Spinal cord (tissue), 10 donors: ENCODE data around the gene NLRP5. TPM values are rescaled to one million over a fixed set of nuclear protein-coding genes. Genes with fewer than 3 reads are reported as not detected.
"Not testable (repeated sequence)": the region's sequence is repeated elsewhere in the genome, so short reads cannot be mapped to it uniquely, and the experiment has no call there.

ENCODE experiments used
- DNase-seq, 6 donors: peaks; one replicate each; pipeline versions ENCODE4 v3.0.0 to v3.0.0-alpha.2; 2013 to 2015; ENCODE audit warnings: low spot score in 6 of 6, low read depth in 4 of 6
- H3K27ac ChIP-seq: one replicate; pipeline ENCODE4 v1.5.1; 2013; ENCODE audit warnings: low read depth, low read length, control low read depth
- H3K27me3 ChIP-seq: one replicate; pipeline ENCODE4 v1.6.1; 2013; ENCODE audit warnings: low read length; ENCODE audit not compliant: control insufficient read depth, insufficient read depth
- H3K36me3 ChIP-seq: one replicate; pipeline ENCODE4 v1.6.1; 2013; ENCODE audit warnings: low read length; ENCODE audit not compliant: control insufficient read depth, insufficient read depth
- H3K4me1 ChIP-seq: one replicate; pipeline ENCODE4 v1.6.1; 2013; ENCODE audit warnings: low read length; ENCODE audit not compliant: control insufficient read depth, insufficient read depth
- H3K4me3 ChIP-seq: one replicate; pipeline ENCODE4 v1.5.1; 2013; ENCODE audit warnings: low read depth, low read length, control low read depth
- H3K9me3 ChIP-seq: one replicate; pipeline ENCODE4 v1.6.1; 2013; ENCODE audit warnings: low read length; ENCODE audit not compliant: control insufficient read depth, insufficient read depth
- WGBS: methylation state at CpG from one replicate; pipeline ENCODE4 v1.1.5; 2013; ENCODE audit warnings: missing lambda C conversion rate; ENCODE audit not compliant: insufficient coverage; 5-methylcytosine and 5-hydroxymethylcytosine counted together
- long read RNA-seq, 4 donors: transcript quantifications; one replicate each; lab custom pipeline, GENCODE V29; 2026
- polyA plus RNA-seq, 2 donors: library from polyadenylated mRNA; unstranded; fragments of 120-200 nt; gene quantifications; one replicate each; pipeline ENCODE4 v1.2.1, GENCODE V29; 2013; ENCODE audit not compliant: insufficient read length in 2 of 2
- total RNA-seq, 2 donors: library from RNA; depleted of rRNA in 1 of 2; stranded (reverse); fragments of 120-200 nt in 1 of 2; fragments of >200 nt in 1 of 2; gene quantifications; one replicate each; pipeline versions ENCODE4 v1.2.3 to v1.2.4, GENCODE V29; 2013 to 2014
- donor health status: healthy.

The NLRP5 gene
- not detected for total RNA-seq
- polyA plus RNA-seq, result not detected
- long read RNA-seq, donor 1, result 0 reads
- long read RNA-seq, donor 2, result 0 reads
- long read RNA-seq, donor 3, result 0 reads
- long read RNA-seq, donor 4, result 0 reads

DNA sequence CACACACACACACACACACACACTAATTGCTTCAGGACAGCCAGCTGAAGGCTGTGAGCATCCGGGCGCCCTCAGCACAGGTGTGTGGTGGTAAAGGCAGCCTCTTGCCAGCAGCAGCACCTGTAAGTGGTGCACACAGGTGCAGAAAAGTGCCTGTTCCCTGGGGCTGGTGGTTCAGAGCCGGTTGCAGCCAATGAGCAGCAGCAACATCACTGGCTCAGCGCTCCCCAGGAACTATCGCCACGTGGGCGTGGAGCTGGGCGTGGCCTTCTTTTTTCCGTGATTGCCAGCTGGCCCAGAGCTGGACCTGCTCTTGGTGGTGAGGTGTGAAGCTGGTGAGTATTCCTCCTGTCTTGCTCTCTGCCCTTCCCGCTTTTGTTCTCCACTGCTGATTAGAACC lies at the start of gene NLRP5:
NLRP5 (plus strand) TSS at position 289 of the 400 bp plus-strand sequence.
- 40% methylated on average over 8 of the region's 10 CpGs for WGBS
- DNase-seq, result no peak
- Histone ChIP-seq H3K27me3 (no peaks in the 10 kb centered on the region), H3K27ac (no peak within 1 kb of the TSS), H3K36me3 (no peaks in the 10 kb centered on the region), H3K4me1 (no peaks in the 10 kb centered on the region), H3K9me3 (peaks cover 1% of the 10 kb centered on the region), H3K4me3 (no peak within 1 kb of the TSS)

DNA sequence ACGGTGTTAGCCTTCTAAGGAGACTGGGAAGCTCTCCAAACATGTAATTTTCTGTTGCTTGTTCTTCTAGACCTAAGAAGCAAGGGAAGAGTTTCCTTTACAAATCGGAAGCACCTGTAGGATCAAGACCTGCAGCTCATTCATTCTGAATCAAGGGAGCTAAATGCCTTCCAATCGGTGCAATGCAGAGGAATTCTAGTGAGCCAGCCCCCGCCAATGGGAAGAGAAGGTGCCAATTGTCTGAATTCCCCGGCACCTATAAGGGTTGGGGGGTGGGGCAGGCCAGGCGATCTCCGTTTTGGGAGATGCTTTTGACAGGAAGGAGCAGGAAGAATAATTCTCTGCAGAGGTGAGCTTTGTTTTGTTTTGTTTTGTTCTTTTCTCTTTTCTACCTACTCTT lies 47.4 kb upstream of the NLRP5 start:
- no peaks in the 10 kb centered on the region for H3K36me3 ChIP-seq
- no peaks in the 10 kb centered on the region for H3K4me1 ChIP-seq
- H3K27me3 ChIP-seq, result no peaks in the 10 kb centered on the region
- H3K9me3 ChIP-seq, result no peaks in the 10 kb centered on the region
- H3K4me3 ChIP-seq, result no peak overlapping the region
- WGBS, result 64% methylated on average over 5 of the region's 7 CpGs
- no peak overlapping the region for H3K27ac ChIP-seq
- no peak for DNase-seq

DNA sequence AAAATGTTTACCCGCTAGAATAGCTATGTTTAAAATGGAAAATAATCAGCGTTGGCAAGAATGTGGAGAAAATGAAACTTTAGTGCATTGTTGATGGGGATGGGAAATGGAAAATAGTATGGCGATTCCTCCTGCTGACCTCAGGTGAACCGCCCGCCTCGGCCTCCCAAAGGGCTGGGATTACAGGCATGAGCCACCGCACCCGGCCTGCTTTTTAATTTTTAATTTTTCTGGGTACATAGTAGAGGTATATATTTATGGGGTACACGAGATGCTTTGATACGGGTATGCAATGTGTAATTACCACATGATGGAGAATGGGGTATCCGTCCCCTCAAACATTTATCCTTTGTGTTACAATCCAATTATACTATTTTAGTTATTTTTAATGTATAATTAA lies 46.3 kb upstream of the NLRP5 start:
- no peaks in the 10 kb centered on the region for H3K36me3 ChIP-seq
- DNase-seq, result no peak
- H3K9me3 ChIP-seq, result no peaks in the 10 kb centered on the region
- no peak overlapping the region for H3K4me3 ChIP-seq
- no peaks in the 10 kb centered on the region for H3K4me1 ChIP-seq
- H3K27me3 ChIP-seq, result no peaks in the 10 kb centered on the region
- no peak overlapping the region for H3K27ac ChIP-seq
- 97% methylated on average over 7 of the region's 11 CpGs for WGBS

DNA sequence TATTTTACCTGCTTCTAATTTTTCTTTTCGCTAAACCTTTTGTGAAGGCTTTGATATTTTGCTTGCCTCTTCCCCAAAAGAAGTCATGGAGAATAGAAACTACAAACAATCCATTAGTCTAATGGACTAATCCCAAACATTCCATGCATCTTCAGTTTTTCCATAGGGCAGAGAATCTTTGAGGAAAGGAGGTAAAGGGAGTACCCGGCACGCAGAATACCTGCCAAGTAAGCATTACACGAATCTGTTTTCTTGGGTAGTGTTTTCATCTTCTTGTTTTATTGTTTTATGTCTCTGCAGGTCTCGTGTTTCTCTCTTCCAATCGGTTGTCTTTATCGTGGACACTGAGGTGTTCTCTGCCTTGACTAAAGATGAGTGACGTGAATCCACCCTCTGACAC lies 39.0 kb upstream of the NLRP5 start, which contains the start of gene NLRP8:
NLRP8 (plus strand) TSS at position 301 of the 400 bp plus-strand sequence.
- Histone ChIP-seq H3K4me3 (no peak within 1 kb of the TSS), H3K9me3 (peaks cover 9% of the 10 kb centered on the region), H3K27ac (no peak within 1 kb of the TSS), H3K36me3 (no peaks in the 10 kb centered on the region), H3K27me3 (no peaks in the 10 kb centered on the region), H3K4me1 (no peaks in the 10 kb centered on the region)
- WGBS, result 74% methylated on average over 5 of the region's 8 CpGs
- no peak for DNase-seq

GRCh38 chr19:55950566-55950965 lies 36.0 kb upstream of the NLRP5 start:
- H3K4me1 ChIP-seq, DNase-seq, H3K27ac ChIP-seq, H3K9me3 ChIP-seq, H3K4me3 ChIP-seq, H3K36me3 ChIP-seq, H3K27me3 ChIP-seq: not testable (repeated sequence)
- WGBS, result 90% methylated on average over 18 of the region's 19 CpGs

DNA sequence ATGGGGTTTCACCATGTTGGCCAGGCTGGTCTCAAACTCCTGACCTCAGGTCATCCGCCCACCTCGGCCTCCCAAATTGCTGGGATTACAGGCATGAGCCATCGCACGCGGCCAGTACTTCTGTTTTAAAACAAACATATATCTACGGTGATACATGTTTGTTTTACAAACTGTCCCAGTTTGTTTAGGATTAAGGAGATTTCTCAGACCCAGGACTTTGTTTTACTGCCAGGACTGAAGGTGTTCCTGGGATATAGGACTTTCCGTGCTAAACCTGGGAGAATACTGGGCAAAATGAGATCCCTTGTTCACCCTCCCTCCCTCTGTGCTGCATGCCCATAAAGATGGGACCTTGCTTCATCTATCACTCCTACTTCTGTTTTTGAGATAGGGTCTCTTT lies 30.1 kb upstream of the NLRP5 start:
- WGBS, result no CpG with 5 or more reads among the region's 7 CpGs
- no peaks in the 10 kb centered on the region for H3K27me3 ChIP-seq
- H3K9me3 ChIP-seq, result peaks cover 4% of the 10 kb centered on the region
- H3K36me3 ChIP-seq, result no peaks in the 10 kb centered on the region
- no peaks in the 10 kb centered on the region for H3K4me1 ChIP-seq
- DNase-seq, result no peak
- no peak overlapping the region for H3K4me3 ChIP-seq
- H3K27ac ChIP-seq, result no peak overlapping the region

DNA sequence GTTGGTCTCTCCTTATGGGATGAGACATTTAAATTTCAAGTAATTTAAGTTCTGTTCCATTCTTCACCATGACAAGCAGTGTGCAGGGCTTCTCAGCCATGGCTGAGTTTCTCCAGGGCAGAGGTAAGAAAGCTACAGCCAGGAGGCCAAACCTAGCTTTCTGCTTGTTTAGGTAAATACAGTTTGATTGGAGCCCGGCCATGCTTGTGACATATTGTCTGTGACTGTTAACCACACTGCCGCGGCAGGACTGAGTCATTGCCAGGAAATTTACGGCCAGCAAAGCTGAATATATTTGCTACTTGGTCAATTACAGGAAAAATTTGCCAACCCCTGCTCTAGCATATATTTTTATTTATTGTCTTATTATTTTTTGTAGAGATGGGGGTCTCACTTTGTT lies 28.2 kb upstream of the NLRP5 start:
- Histone ChIP-seq H3K27ac (no peak overlapping the region), H3K36me3 (no peaks in the 10 kb centered on the region), H3K27me3 (no peaks in the 10 kb centered on the region), H3K9me3 (peaks cover 2% of the 10 kb centered on the region), H3K4me3 (no peak overlapping the region), H3K4me1 (no peaks in the 10 kb centered on the region)
- no peak for DNase-seq
- 72% methylated on average over 3 of the region's 4 CpGs for WGBS

DNA sequence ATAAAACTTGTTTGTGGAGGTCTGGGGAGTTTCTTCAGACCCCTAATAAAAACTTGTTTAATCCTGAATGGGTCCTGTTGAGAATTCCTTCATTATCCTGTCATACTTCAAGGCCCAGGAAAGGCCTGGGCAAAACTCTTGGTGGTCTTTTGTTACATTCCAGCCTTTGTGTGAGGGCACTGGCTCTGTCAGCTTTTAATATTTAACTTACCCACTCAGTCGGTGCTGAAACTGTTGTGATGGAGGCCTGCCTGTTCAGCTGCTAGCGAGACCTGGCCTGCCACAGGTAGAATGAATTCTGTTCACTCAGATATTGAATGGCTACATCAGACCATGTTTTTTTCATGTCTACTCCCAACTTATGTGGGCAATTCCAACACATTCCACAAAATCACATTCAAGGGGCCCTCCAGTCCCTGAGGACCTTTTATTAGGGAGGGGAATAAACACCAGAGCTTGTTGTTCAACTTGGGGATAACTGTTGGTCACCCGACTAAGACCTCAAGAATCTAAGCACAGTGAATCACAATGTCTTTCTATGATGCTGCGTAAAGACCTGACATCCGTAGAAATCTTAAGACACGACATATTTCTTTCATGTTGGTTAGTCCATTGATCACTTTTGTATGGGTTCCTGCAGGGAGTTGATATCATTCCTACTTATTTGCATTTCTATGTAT lies 26.4 kb upstream of the NLRP5 start:
- 69% methylated on average over 2 of the region's 6 CpGs for WGBS
- peaks cover 2% of the 10 kb centered on the region for H3K9me3 ChIP-seq
- no peaks in the 10 kb centered on the region for H3K4me1 ChIP-seq
- no peak overlapping the region for H3K4me3 ChIP-seq
- no peaks in the 10 kb centered on the region for H3K36me3 ChIP-seq
- no peaks in the 10 kb centered on the region for H3K27me3 ChIP-seq
- no peak overlapping the region for H3K27ac ChIP-seq
- DNase-seq, result no peak

DNA sequence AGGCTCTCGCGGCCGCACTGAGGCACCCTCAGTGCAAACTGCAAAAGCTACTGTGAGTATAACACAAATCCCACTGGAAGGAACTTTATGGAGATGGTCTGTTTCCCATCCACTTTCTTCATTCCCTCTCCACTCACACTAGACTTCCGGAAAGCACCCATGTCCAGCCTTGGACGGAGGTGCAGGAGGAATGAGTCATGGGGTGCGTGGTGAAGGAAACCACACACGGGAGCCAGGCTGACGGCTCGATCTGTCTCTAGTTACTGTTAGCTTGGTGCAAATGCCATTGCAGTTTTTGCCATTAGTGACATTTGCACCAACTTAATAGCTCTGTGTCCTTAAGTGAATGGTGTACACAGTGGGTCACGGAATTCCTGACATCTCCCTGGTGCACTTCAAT lies 24.4 kb upstream of the NLRP5 start:
- H3K9me3 ChIP-seq, result peaks cover 2% of the 10 kb centered on the region
- H3K36me3 ChIP-seq, result no peaks in the 10 kb centered on the region
- no peak overlapping the region for H3K4me3 ChIP-seq
- 85% methylated on average over 6 of the region's 10 CpGs for WGBS
- H3K4me1 ChIP-seq, result no peaks in the 10 kb centered on the region
- no peaks in the 10 kb centered on the region for H3K27me3 ChIP-seq
- H3K27ac ChIP-seq, result no peak overlapping the region
- no peak for DNase-seq

GRCh38 chr19:55973982-55974381 lies 12.6 kb upstream of the NLRP5 start:
- Histone ChIP-seq H3K4me3 (no peak overlapping the region), H3K36me3 (no peaks in the 10 kb centered on the region), H3K9me3 (peaks cover 2% of the 10 kb centered on the region), H3K27me3 (no peaks in the 10 kb centered on the region), H3K27ac (no peak overlapping the region), H3K4me1 (no peaks in the 10 kb centered on the region)
- DNase-seq, result no peak
- 40% methylated on average over 2 of the region's 3 CpGs for WGBS
